ENCODE data around the gene DOK3.

The DOK3 gene

GRCh38 chr5:177466861-177467260 lies 42.8 kb downstream of the DOK3 start:
- no peak overlapping the region for H3K23ac ChIP-seq (ENCODE audit: low read length)
- no peak overlapping the region for H3K18ac ChIP-seq (ENCODE audit: low read length)
- H2BK5ac ChIP-seq (ENCODE audit: low read depth, low read length, poor library complexity), result no peak overlapping the region
- H2BK12ac ChIP-seq (ENCODE audit: low read length), result no peak overlapping the region
- no CpG with 5 or more reads among the region's 25 CpGs for WGBS (ENCODE audit: extremely low coverage, insufficient coverage, insufficient read length)
- H3K27ac ChIP-seq (ENCODE audit: low read depth, low read length), result no peak overlapping the region
- H3K4me2 ChIP-seq (ENCODE audit: low read length), result no peak overlapping the region
- H3K4me3 ChIP-seq (ENCODE audit: low read depth, low read length), result no peak overlapping the region
- H4K12ac ChIP-seq (ENCODE audit: low read depth, low read length), result no peak overlapping the region
- peak in 1 of 2 donors; percentile 45 for DNase-seq
- no peak overlapping the region for H2BK120ac ChIP-seq (ENCODE audit: insufficient read depth, low read length, poor library complexity)
- peaks cover 3% of the 10 kb centered on the region for H3K79me1 ChIP-seq (ENCODE audit: low read length)
- no peak overlapping the region for H3K9ac ChIP-seq (ENCODE audit: low read length)
- no peak overlapping the region for H2AFZ ChIP-seq (ENCODE audit: insufficient read depth, low read length, poor library complexity)
- H3K36me3 ChIP-seq (ENCODE audit: control insufficient read depth in 1 of 2, insufficient read depth in 2 of 2, low read length in 2 of 2), result peaks cover 77 to 78% of the 10 kb centered on the region in 2 experiments
- peaks cover 13% of the 10 kb centered on the region for H3K79me2 ChIP-seq (ENCODE audit: control insufficient read depth, insufficient read depth, low read length, poor library complexity)
- H3K4ac ChIP-seq (ENCODE audit: low read depth, low read length), result no peak overlapping the region
- H4K8ac ChIP-seq (ENCODE audit: low read depth, low read length), result no peak overlapping the region
- H3K14ac ChIP-seq (ENCODE audit: low read length), result no peak overlapping the region
- H2AK5ac ChIP-seq (ENCODE audit: low read length), result no peak overlapping the region
- no peaks in the 10 kb centered on the region for H3K27me3 ChIP-seq (ENCODE audit: insufficient read depth, low read length)
- H4K91ac ChIP-seq (ENCODE audit: low read depth, low read length), result no peak overlapping the region
- peaks cover 4% of the 10 kb centered on the region for H3K9me3 ChIP-seq (ENCODE audit: insufficient read depth, low read depth, low read length)
- H3K4me1 ChIP-seq (ENCODE audit: control insufficient read depth in 1 of 2, insufficient read depth in 2 of 2, low read length in 2 of 2), result peaks cover 27 to 30% of the 10 kb centered on the region in 2 experiments

GRCh38 chr5:177465044-177465443 lies 44.6 kb downstream of the DOK3 start:
- no peaks in the 10 kb centered on the region for H3K79me1 ChIP-seq (ENCODE audit: low read length)
- WGBS (ENCODE audit: extremely low coverage, insufficient coverage, insufficient read length), result no CpG with 5 or more reads among the region's 11 CpGs
- DNase-seq, result no peak

GRCh38 chr5:177462021-177462670 lies 47.5 kb downstream of the DOK3 start:
- no peak overlapping the region for H3K4me3 ChIP-seq (ENCODE audit: low read depth, low read length)
- H3K27me3 ChIP-seq (ENCODE audit: insufficient read depth, low read length), result no peaks in the 10 kb centered on the region
- WGBS (ENCODE audit: extremely low coverage, insufficient coverage, insufficient read length), result no CpG with 5 or more reads among the region's 27 CpGs
- H3K4me1 ChIP-seq (ENCODE audit: control insufficient read depth in 1 of 2, insufficient read depth in 2 of 2, low read length in 2 of 2), result no peaks in the 10 kb centered on the region
- H4K8ac ChIP-seq (ENCODE audit: low read depth, low read length), result no peak overlapping the region
- no peak overlapping the region for H2AFZ ChIP-seq (ENCODE audit: insufficient read depth, low read length, poor library complexity)
- no peak overlapping the region for H3K18ac ChIP-seq (ENCODE audit: low read length)
- H2BK120ac ChIP-seq (ENCODE audit: insufficient read depth, low read length, poor library complexity), result no peak overlapping the region
- no peak overlapping the region for H3K23ac ChIP-seq (ENCODE audit: low read length)
- no peak overlapping the region for H4K12ac ChIP-seq (ENCODE audit: low read depth, low read length)
- no peak overlapping the region for H3K9ac ChIP-seq (ENCODE audit: low read length)
- no peaks in the 10 kb centered on the region for H3K79me1 ChIP-seq (ENCODE audit: low read length)
- H2AK5ac ChIP-seq (ENCODE audit: low read length), result no peak overlapping the region
- H2BK5ac ChIP-seq (ENCODE audit: low read depth, low read length, poor library complexity), result no peak overlapping the region
- H3K4me2 ChIP-seq (ENCODE audit: low read length), result no peak overlapping the region
- no peaks in the 10 kb centered on the region for H3K79me2 ChIP-seq (ENCODE audit: control insufficient read depth, insufficient read depth, low read length, poor library complexity)
- H4K91ac ChIP-seq (ENCODE audit: low read depth, low read length), result no peak overlapping the region
- H2BK12ac ChIP-seq (ENCODE audit: low read length), result no peak overlapping the region
- H3K9me3 ChIP-seq (ENCODE audit: insufficient read depth, low read depth, low read length), result peaks cover 4% of the 10 kb centered on the region
- H3K14ac ChIP-seq (ENCODE audit: low read length), result no peak overlapping the region
- H3K27ac ChIP-seq (ENCODE audit: low read depth, low read length), result no peak overlapping the region
- H3K4ac ChIP-seq (ENCODE audit: low read depth, low read length), result no peak overlapping the region
- H3K36me3 ChIP-seq (ENCODE audit: control insufficient read depth in 1 of 2, insufficient read depth in 2 of 2, low read length in 2 of 2), result peaks cover 77 to 82% of the 10 kb centered on the region in 2 experiments
- no peak for DNase-seq

More at GRCh38 chr5:177465044-177465443, 44.6 kb downstream of the DOK3 start:
- peaks cover 4% of the 10 kb centered on the region for H3K9me3 ChIP-seq (ENCODE audit: insufficient read depth, low read depth, low read length)
- no peak overlapping the region for H4K8ac ChIP-seq (ENCODE audit: low read depth, low read length)
- no peak overlapping the region for H3K4me2 ChIP-seq (ENCODE audit: low read length)
- H3K27ac ChIP-seq (ENCODE audit: low read depth, low read length), result no peak overlapping the region
- H2BK5ac ChIP-seq (ENCODE audit: low read depth, low read length, poor library complexity), result no peak overlapping the region
- no peaks in the 10 kb centered on the region for H3K27me3 ChIP-seq (ENCODE audit: insufficient read depth, low read length)
- no peak overlapping the region for H3K14ac ChIP-seq (ENCODE audit: low read length)
- peaks cover 3% of the 10 kb centered on the region for H3K79me2 ChIP-seq (ENCODE audit: control insufficient read depth, insufficient read depth, low read length, poor library complexity)
- H3K36me3 ChIP-seq (ENCODE audit: control insufficient read depth in 1 of 2, insufficient read depth in 2 of 2, low read length in 2 of 2), result peaks cover 74 to 75% of the 10 kb centered on the region in 2 experiments
- H4K12ac ChIP-seq (ENCODE audit: low read depth, low read length), result no peak overlapping the region
- H2BK12ac ChIP-seq (ENCODE audit: low read length), result no peak overlapping the region
- no peak overlapping the region for H2AFZ ChIP-seq (ENCODE audit: insufficient read depth, low read length, poor library complexity)
- H3K4me1 ChIP-seq (ENCODE audit: control insufficient read depth in 1 of 2, insufficient read depth in 2 of 2, low read length in 2 of 2), result peaks cover 9 to 13% of the 10 kb centered on the region in 2 experiments
- no peak overlapping the region for H4K91ac ChIP-seq (ENCODE audit: low read depth, low read length)
- H2AK5ac ChIP-seq (ENCODE audit: low read length), result no peak overlapping the region
- no peak overlapping the region for H3K4ac ChIP-seq (ENCODE audit: low read depth, low read length)
- H3K4me3 ChIP-seq (ENCODE audit: low read depth, low read length), result no peak overlapping the region
- no peak overlapping the region for H3K18ac ChIP-seq (ENCODE audit: low read length)
- H3K23ac ChIP-seq (ENCODE audit: low read length), result no peak overlapping the region
- no peak overlapping the region for H2BK120ac ChIP-seq (ENCODE audit: insufficient read depth, low read length, poor library complexity)
- H3K9ac ChIP-seq (ENCODE audit: low read length), result no peak overlapping the region

- H3K27ac ChIP-seq (ENCODE audit: low read depth, low read length), result no peak overlapping the region
- WGBS (ENCODE audit: extremely low coverage, insufficient coverage, insufficient read length), result no CpG with 5 or more reads among the region's 28 CpGs
- H3K18ac ChIP-seq (ENCODE audit: low read length), result no peak overlapping the region
- no peak overlapping the region for H4K91ac ChIP-seq (ENCODE audit: low read depth, low read length)
- H3K23ac ChIP-seq (ENCODE audit: low read length), result no peak overlapping the region
- peak; percentile 58 to 74 for DNase-seq
- H3K4me3 ChIP-seq (ENCODE audit: low read depth, low read length), result no peak overlapping the region
- no peak overlapping the region for H3K4ac ChIP-seq (ENCODE audit: low read depth, low read length)
- H2AK5ac ChIP-seq (ENCODE audit: low read length), result no peak overlapping the region
- H3K9ac ChIP-seq (ENCODE audit: low read length), result no peak overlapping the region
- H3K14ac ChIP-seq (ENCODE audit: low read length), result no peak overlapping the region
- H4K12ac ChIP-seq (ENCODE audit: low read depth, low read length), result no peak overlapping the region
- H2BK120ac ChIP-seq (ENCODE audit: insufficient read depth, low read length, poor library complexity), result no peak overlapping the region
- H3K79me1 ChIP-seq (ENCODE audit: low read length), result peaks cover 4% of the 10 kb centered on the region
- H3K79me2 ChIP-seq (ENCODE audit: control insufficient read depth, insufficient read depth, low read length, poor library complexity), result no peaks in the 10 kb centered on the region
- H2AFZ ChIP-seq (ENCODE audit: insufficient read depth, low read length, poor library complexity), result no peak overlapping the region
- H4K8ac ChIP-seq (ENCODE audit: low read depth, low read length), result no peak overlapping the region
- H2BK12ac ChIP-seq (ENCODE audit: low read length), result no peak overlapping the region
- H2BK5ac ChIP-seq (ENCODE audit: low read depth, low read length, poor library complexity), result no peak overlapping the region
- H3K9me3 ChIP-seq (ENCODE audit: insufficient read depth, low read depth, low read length), result no peaks in the 10 kb centered on the region
- H3K36me3 ChIP-seq (ENCODE audit: control insufficient read depth in 1 of 2, insufficient read depth in 2 of 2, low read length in 2 of 2), result peaks cover 63 to 67% of the 10 kb centered on the region in 2 experiments
- no peaks in the 10 kb centered on the region for H3K27me3 ChIP-seq (ENCODE audit: insufficient read depth, low read length)
- peaks cover 0 to 8% of the 10 kb centered on the region in 2 experiments for H3K4me1 ChIP-seq (ENCODE audit: control insufficient read depth in 1 of 2, insufficient read depth in 2 of 2, low read length in 2 of 2)
- no peak overlapping the region for H3K4me2 ChIP-seq (ENCODE audit: low read length)
These were observed 49.6 kb downstream of the DOK3 start for GRCh38 chr5:177459819-177460628.

All from trophoblast cell (in vitro differentiated cells and primary cell).